GM19035 (cell line): ENCODE measurements around the gene M6PR.
"Not testable (repeated sequence)": the region's sequence is repeated elsewhere in the genome, so short reads cannot be mapped to it uniquely, and the experiment has no call there.

Source experiments
- ATAC-seq: cut with Tn5 transposase; IDR thresholded peaks from one replicate; pipeline ENCODE4 v1.9.1; 2021; ENCODE audit not compliant: unreplicated experiment

M6PR gene

GRCh38 chr12:8914033-8914715 lies 35.3 kb downstream of the M6PR start, which contains the start of gene PHC1:
TSS of gene PHC1 (plus strand) at chr12:8914509. CDS start at chr12:8917678, 3,169 bp downstream.
- ATAC-seq = peak; percentile 70

- ATAC-seq = no peak
These were observed 35.8 kb downstream of the M6PR start for GRCh38 chr12:8913702-8914032.

GRCh38 chr12:8912914-8913313 lies 36.5 kb downstream of the M6PR start:
- ATAC-seq = no peak

GRCh38 chr12:8911606-8912268 lies 37.7 kb downstream of the M6PR start:
- ATAC-seq = no peak

- ATAC-seq = no peak
These were observed 39.7 kb downstream of the M6PR start for GRCh38 chr12:8909752-8910151.

- ATAC-seq = no peak
These were observed 41.9 kb downstream of the M6PR start for GRCh38 chr12:8907513-8907912.

- no peak for ATAC-seq
These were observed 42.9 kb downstream of the M6PR start for GRCh38 chr12:8906266-8907180.

- ATAC-seq = no peak
These were observed 43.9 kb downstream of the M6PR start for GRCh38 chr12:8905546-8905945.

- no peak for ATAC-seq
These were observed 44.8 kb downstream of the M6PR start for GRCh38 chr12:8904665-8905064.

- no peak for ATAC-seq
These were observed 45.8 kb downstream of the M6PR start for GRCh38 chr12:8903646-8904045.

GRCh38 chr12:8902703-8903102 lies 46.7 kb downstream of the M6PR start:
- ATAC-seq = not testable (repeated sequence)

- ATAC-seq = no peak
These were observed 49.6 kb downstream of the M6PR start for GRCh38 chr12:8899830-8900229.

GRCh38 chr12:8897081-8897480 lies 52.4 kb downstream of the M6PR start:
- ATAC-seq = no peak

- ATAC-seq = no peak
These were observed 54.5 kb downstream of the M6PR start for GRCh38 chr12:8894986-8895385.

GRCh38 chr12:8894378-8894777 lies 55.1 kb downstream of the M6PR start:
- ATAC-seq = no peak

GRCh38 chr12:8891976-8892375 lies 57.5 kb downstream of the M6PR start:
- ATAC-seq = no peak
